Frontal cortex (tissue), 4 donors: ENCODE data around the gene PRDM1. TPM values are rescaled to one million over a fixed set of nuclear protein-coding genes. Genes with fewer than 3 reads are reported as not detected.
A peak's percentile ranks its signal among the peaks of the same experiment; 100 is the strongest.

Source experiments
- DNase-seq, 2 donors: peaks; one replicate each; pipeline ENCODE4 v3.0.0; 2012; ENCODE audit warnings: low spot score in 2 of 2
- FAIRE-seq: peaks from 2 replicates; lab custom pipeline; 2012; peaks lifted over from hg19 to GRCh38; lab: Jason Lieb, UNC
- total RNA-seq: library from RNA; depleted of rRNA; stranded (reverse); fragments of >200 nt; gene quantifications from one replicate; pipeline ENCODE4 v1.2.3, GENCODE V29; 2014
- donor health status: control.
- donor health status: control.
- donor health status: control.

Gene PRDM1
- total RNA-seq, 1 donor from 2014 or later: 1.6 TPM

- no peak for FAIRE-seq
- DNase-seq: no peak
Observed at GRCh38 chr6:106112433-106112832, 26.3 kb downstream of the PRDM1 start.

GRCh38 chr6:106113256-106113959 is 27.3 kb downstream of the PRDM1 start:
- FAIRE-seq (no peak), DNase-seq (no peak)

GRCh38 chr6:106114492-106114891 is 28.4 kb downstream of the PRDM1 start:
- DNase-seq (no peak), FAIRE-seq (no peak)

GRCh38 chr6:106115286-106115685 is 29.1 kb downstream of the PRDM1 start:
- no peak for FAIRE-seq

GRCh38 chr6:106116125-106116832 is 30.1 kb downstream of the PRDM1 start:
- DNase-seq: peak in 1 of 2 donors; percentile 33
- FAIRE-seq: no peak

More at GRCh38 chr6:106115286-106115685, 29.1 kb downstream of the PRDM1 start:
- no peak for DNase-seq

GRCh38 chr6:106117579-106117978 is 31.4 kb downstream of the PRDM1 start:
- DNase-seq (no peak), FAIRE-seq (no peak)

GRCh38 chr6:106118835-106119431 is 32.8 kb downstream of the PRDM1 start:
- DNase-seq (no peak), FAIRE-seq (no peak)

- DNase-seq (no peak), FAIRE-seq (no peak)
Observed at GRCh38 chr6:106119546-106119945, 33.4 kb downstream of the PRDM1 start.

GRCh38 chr6:106120006-106120405 is 33.9 kb downstream of the PRDM1 start:
- DNase-seq (no peak), FAIRE-seq (no peak)

GRCh38 chr6:106120406-106120805 is 34.3 kb downstream of the PRDM1 start:
- DNase-seq (no peak), FAIRE-seq (no peak)

GRCh38 chr6:106122306-106122918 is 36.3 kb downstream of the PRDM1 start:
- DNase-seq (no peak), FAIRE-seq (no peak)

GRCh38 chr6:106122938-106123656 is 37.0 kb downstream of the PRDM1 start:
- no peak for DNase-seq
- no peak for FAIRE-seq

GRCh38 chr6:106124015-106124414 is 37.9 kb downstream of the PRDM1 start:
- FAIRE-seq: no peak
- no peak for DNase-seq

GRCh38 chr6:106124437-106125430 is 38.6 kb downstream of the PRDM1 start:
- no peak for FAIRE-seq
- no peak for DNase-seq

- FAIRE-seq: no peak
- no peak for DNase-seq
Observed at GRCh38 chr6:106125925-106126435, 39.8 kb downstream of the PRDM1 start.

- DNase-seq (no peak), FAIRE-seq (no peak)
Observed at GRCh38 chr6:106126482-106126881, 40.3 kb downstream of the PRDM1 start.

- DNase-seq (no peak), FAIRE-seq (no peak)
Observed at GRCh38 chr6:106128981-106129781, 43.0 kb downstream of the PRDM1 start.
